Lower leg skin (tissue), 3 donors: ENCODE measurements around the gene BACE2.
"Not testable (repeated sequence)": the region's sequence is repeated elsewhere in the genome, so short reads cannot be mapped to it uniquely, and the experiment has no call there.

Experiments used
- POLR2A ChIP-seq, 2 donors: fragments of 450-650 bp; IDR thresholded peaks; one replicate each; pipeline ENCODE4 v1.6.1; 2016 to 2017; ENCODE audit warnings: antibody characterized with exemption in 2 of 2, mild to moderate bottlenecking in 1 of 2, moderate library complexity in 1 of 2
- TF ChIP-seq, protein P1 (sequence below), 3 donors: fragments of 450-650 bp; IDR thresholded peaks; one replicate each; pipeline ENCODE4 v1.5.1; 2016; ENCODE audit warnings: antibody characterized with exemption in 3 of 3, mild to moderate bottlenecking in 3 of 3, moderate library complexity in 2 of 3

GRCh38 chr21:41244266-41244880 lies 76.4 kb downstream of the BACE2 start:
- TF ChIP-seq, protein P1, sequence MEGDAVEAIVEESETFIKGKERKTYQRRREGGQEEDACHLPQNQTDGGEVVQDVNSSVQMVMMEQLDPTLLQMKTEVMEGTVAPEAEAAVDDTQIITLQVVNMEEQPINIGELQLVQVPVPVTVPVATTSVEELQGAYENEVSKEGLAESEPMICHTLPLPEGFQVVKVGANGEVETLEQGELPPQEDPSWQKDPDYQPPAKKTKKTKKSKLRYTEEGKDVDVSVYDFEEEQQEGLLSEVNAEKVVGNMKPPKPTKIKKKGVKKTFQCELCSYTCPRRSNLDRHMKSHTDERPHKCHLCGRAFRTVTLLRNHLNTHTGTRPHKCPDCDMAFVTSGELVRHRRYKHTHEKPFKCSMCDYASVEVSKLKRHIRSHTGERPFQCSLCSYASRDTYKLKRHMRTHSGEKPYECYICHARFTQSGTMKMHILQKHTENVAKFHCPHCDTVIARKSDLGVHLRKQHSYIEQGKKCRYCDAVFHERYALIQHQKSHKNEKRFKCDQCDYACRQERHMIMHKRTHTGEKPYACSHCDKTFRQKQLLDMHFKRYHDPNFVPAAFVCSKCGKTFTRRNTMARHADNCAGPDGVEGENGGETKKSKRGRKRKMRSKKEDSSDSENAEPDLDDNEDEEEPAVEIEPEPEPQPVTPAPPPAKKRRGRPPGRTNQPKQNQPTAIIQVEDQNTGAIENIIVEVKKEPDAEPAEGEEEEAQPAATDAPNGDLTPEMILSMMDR (IDR thresholded peaks at IDR 0.05) = not testable (repeated sequence)
- not testable (repeated sequence) for TF ChIP-seq POLR2A (IDR thresholded peaks at IDR 0.05)
